Effector memory CD4-positive, alpha-beta T cell (primary cell): ENCODE data around the gene CCN2.
A peak's percentile ranks its signal among the peaks of the same experiment; 100 is the strongest.

Source experiments
- DNase-seq, 3 donors: peaks; one replicate each; pipeline ENCODE4 v3.0.0-alpha.2; 2020
- H3K27ac ChIP-seq: 2 replicates; pipeline ENCODE4 v1.7.0; 2013; ENCODE audit warnings: mild to moderate bottlenecking, low read length, moderate library complexity; ENCODE audit not compliant: insufficient read depth, poor library complexity, severe bottlenecking
- H3K27me3 ChIP-seq: replicated peaks from 2 replicates; pipeline ENCODE4 v1.7.0; 2013; ENCODE audit warnings: mild to moderate bottlenecking, low read length; ENCODE audit not compliant: insufficient read depth, control insufficient read depth, poor library complexity, severe bottlenecking
- H3K36me3 ChIP-seq: 2 replicates; pipeline ENCODE4 v1.7.0; 2013; ENCODE audit warnings: mild to moderate bottlenecking, low read length, moderate library complexity; ENCODE audit not compliant: control insufficient read depth, insufficient read depth
- H3K4me1 ChIP-seq: 2 replicates; pipeline ENCODE4 v1.7.0; 2013; ENCODE audit warnings: low read length, mild to moderate bottlenecking; ENCODE audit not compliant: control insufficient read depth, insufficient read depth, poor library complexity, severe bottlenecking
- H3K4me3 ChIP-seq: 2 replicates; pipeline ENCODE4 v1.7.0; 2013; ENCODE audit warnings: low read length, low read depth, mild to moderate bottlenecking; ENCODE audit not compliant: insufficient read depth, poor library complexity, severe bottlenecking
- H3K9me3 ChIP-seq: 2 replicates; pipeline ENCODE4 v1.7.0; 2013; ENCODE audit warnings: mild to moderate bottlenecking, low read length, moderate library complexity; ENCODE audit not compliant: control insufficient read depth
- total RNA-seq, 3 donors: gene quantifications; one replicate each; lab custom pipeline; 2026; lab: John Stamatoyannopoulos, UW

CCN2 gene, protein sequence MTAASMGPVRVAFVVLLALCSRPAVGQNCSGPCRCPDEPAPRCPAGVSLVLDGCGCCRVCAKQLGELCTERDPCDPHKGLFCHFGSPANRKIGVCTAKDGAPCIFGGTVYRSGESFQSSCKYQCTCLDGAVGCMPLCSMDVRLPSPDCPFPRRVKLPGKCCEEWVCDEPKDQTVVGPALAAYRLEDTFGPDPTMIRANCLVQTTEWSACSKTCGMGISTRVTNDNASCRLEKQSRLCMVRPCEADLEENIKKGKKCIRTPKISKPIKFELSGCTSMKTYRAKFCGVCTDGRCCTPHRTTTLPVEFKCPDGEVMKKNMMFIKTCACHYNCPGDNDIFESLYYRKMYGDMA
- 0 reads per million in 3 donors for total RNA-seq

DNA sequence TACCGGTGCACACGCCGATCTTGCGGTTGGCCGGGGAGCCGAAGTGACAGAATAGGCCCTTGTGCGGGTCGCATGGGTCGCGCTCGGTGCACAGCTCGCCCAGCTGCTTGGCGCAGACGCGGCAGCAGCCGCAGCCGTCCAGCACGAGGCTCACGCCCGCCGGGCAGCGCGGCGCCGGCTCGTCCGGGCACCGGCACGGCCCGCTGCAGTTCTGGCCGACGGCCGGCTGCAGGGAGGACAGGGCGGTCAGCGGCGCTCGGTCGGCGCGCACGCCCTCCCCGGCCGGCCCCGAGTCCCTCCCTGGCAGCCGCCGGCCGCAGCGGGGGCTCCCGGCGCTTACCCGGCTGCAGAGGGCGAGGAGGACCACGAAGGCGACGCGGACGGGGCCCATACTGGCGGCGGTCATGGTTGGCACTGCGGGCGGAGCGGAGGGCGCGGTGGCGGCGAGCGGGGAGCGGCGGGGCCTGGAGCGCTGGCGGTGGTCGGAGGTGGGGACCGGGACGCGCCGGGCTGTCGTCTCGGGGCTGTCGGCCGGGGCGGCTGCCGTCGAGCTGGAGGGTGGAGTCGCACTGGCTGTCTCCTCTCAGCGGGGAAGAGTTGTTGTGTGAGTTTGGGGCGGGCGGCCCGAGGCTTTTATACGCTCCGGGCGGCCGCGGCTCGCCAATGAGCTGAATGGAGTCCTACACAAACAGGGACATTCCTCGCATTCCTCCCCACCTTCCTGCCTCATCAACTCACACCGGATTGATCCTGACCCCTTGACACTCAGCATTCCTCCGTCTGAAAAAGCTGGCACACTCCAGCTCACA, at the start of gene CCN2:
Gene CCN2, minus strand, starts transcription at position 606 of the 809 bp plus-strand sequence. Its CDS starts 200 bp downstream, at position 406.
- DNase-seq, result no peak
- H3K36me3 ChIP-seq, result no peaks in the 10 kb centered on the region
- H3K9me3 ChIP-seq, result no peaks in the 10 kb centered on the region
- H3K4me1 ChIP-seq, result peaks cover 3% of the 10 kb centered on the region
- H3K27me3 ChIP-seq, result peaks cover 18% of the 10 kb centered on the region
- no peak within 1 kb of the TSS for H3K27ac ChIP-seq
- peak within 1 kb of the TSS; percentile 41 for H3K4me3 ChIP-seq

DNA sequence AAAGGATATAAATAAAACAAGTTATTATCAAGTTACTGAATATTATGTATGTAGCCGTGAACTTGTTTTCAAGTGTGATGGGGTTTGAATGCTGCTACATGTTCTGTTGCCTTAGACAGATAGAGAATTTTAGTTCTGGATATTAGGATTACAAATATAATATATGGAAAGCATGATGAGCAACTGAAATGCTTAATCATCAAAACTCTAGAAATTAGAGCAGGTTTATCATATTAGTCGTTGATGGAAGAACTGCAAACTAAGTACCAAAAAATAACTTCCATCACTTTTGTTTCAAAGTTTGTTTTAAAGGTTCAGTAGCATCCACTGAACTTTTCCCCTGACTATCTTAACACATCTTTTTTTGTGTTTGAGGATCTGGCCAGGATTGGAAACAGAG, 49.1 kb upstream of the CCN2 start:
- no peak for DNase-seq

DNA sequence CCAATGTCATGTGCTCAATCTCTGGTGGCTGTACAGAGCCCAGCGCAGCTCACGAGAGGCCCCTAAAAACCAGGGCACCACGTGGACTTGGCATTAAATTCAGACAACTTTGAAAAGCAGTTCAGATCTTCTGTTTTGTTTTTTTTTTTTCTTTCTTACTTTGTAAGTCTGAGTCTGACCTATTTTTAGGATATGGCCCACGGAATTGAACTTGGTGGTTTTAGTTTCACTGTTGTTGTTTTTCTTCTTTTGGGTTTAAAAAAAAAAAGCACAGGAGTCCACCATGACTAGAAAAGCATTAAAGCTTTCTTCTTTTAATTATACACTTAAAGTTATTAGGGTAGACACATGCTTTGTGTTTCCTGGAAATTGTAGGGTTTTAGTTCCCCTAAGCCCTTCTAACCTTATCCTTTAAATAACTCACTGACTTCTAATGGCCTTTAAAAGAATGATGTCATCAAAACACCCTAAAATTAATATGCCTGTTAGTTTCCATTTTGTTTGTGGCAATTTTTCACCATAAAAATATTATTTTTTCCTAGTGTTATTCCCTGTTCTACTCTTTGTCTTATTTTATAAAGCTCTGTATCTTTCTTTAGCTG, 48.5 kb upstream of the CCN2 start:
- DNase-seq, result no peak
- no peak overlapping the region for H3K4me3 ChIP-seq
- no peaks in the 10 kb centered on the region for H3K4me1 ChIP-seq
- no peaks in the 10 kb centered on the region for H3K36me3 ChIP-seq
- H3K27me3 ChIP-seq, result no peaks in the 10 kb centered on the region
- no peaks in the 10 kb centered on the region for H3K9me3 ChIP-seq
- H3K27ac ChIP-seq, result no peak overlapping the region

More for the DNA sequence above, 49.1 kb upstream of the CCN2 start:
- no peak overlapping the region for H3K4me3 ChIP-seq
- no peak overlapping the region for H3K27ac ChIP-seq
- H3K27me3 ChIP-seq, result no peaks in the 10 kb centered on the region
- H3K36me3 ChIP-seq, result no peaks in the 10 kb centered on the region
- H3K4me1 ChIP-seq, result no peaks in the 10 kb centered on the region
- H3K9me3 ChIP-seq, result no peaks in the 10 kb centered on the region

DNA sequence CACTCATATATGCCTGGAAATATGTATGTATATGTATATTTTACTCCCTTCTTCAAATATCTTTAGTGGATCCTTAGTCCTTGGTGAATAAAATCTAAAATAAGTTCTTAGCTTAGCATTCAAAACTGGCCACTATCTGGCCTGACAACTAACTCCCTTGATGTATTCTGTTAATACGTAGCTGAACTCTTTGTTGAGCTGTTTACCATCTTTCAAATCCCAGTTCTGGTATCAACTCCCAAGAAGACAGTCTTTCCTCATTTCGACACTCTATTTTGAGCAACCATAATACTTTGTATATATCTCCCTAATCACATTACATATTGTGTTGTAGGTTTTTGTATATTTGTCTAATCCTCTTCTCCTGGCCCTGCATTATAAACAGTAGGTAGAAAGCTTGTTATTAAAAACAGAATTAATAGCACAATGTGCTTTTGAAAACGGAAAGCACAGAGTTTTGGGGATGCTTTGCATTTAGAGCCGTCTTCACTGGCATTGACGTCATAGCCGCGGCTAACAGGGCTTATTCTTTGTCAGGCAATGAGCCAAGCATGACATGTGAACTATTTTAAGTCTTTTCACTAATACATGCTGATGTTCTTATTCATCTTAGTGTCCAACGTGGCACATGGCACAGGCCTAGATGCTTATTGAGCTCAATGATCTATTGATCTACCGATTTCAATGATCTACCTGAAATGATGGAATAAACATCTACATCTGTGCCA, 47.2 kb upstream of the CCN2 start:
- H3K27ac ChIP-seq, result no peak overlapping the region
- H3K4me3 ChIP-seq, result no peak overlapping the region
- H3K4me1 ChIP-seq, result no peaks in the 10 kb centered on the region
- no peaks in the 10 kb centered on the region for H3K36me3 ChIP-seq
- DNase-seq, result no peak
- H3K27me3 ChIP-seq, result no peaks in the 10 kb centered on the region
- H3K9me3 ChIP-seq, result no peaks in the 10 kb centered on the region

DNA sequence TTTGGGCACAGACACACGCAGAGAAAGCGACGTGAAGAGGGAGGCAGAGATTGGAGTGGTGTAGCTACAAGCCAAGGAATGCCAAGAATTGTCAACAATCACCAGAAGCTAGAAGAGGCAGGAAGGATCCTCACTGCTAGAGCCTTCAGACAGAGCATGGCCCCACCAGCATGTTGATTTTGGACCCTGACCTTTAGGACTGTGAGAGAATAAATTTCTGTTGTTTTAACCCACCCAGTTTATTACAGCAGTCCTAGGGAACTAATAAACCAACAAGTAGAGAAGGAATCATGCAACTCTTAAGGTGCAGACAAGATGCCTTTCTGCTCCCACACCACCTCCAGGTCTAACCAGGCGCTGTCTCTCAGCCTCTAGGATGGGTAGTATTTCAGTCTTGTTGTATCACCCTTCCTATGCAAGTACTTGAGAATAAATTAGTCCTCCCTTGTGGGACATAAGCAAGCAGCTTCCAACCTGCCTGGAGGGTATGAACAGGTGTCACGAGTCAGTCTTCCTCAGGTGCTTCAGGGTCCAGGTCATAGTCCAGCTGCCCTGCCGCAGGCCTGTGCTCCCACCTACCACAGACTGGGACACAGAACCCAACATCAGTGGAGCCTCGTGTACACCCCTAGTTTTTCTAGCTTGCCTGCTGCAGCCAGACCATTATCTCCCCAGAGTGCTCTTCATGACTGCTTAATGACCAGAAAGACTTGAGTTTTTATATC, 46.4 kb upstream of the CCN2 start:
- H3K27ac ChIP-seq, result no peak overlapping the region
- H3K27me3 ChIP-seq, result no peaks in the 10 kb centered on the region
- DNase-seq, result no peak
- no peak overlapping the region for H3K4me3 ChIP-seq
- H3K9me3 ChIP-seq, result no peaks in the 10 kb centered on the region
- H3K36me3 ChIP-seq, result no peaks in the 10 kb centered on the region
- no peaks in the 10 kb centered on the region for H3K4me1 ChIP-seq

GRCh38 chr6:131995917-131996316, 44.7 kb upstream of the CCN2 start:
- H3K4me1 ChIP-seq, result no peaks in the 10 kb centered on the region
- DNase-seq, result no peak
- H3K27ac ChIP-seq, result no peak overlapping the region
- H3K9me3 ChIP-seq, result no peaks in the 10 kb centered on the region
- no peak overlapping the region for H3K4me3 ChIP-seq
- no peaks in the 10 kb centered on the region for H3K36me3 ChIP-seq
- no peaks in the 10 kb centered on the region for H3K27me3 ChIP-seq

- Histone ChIP-seq H3K27ac (no peak overlapping the region), H3K27me3 (no peaks in the 10 kb centered on the region), H3K4me3 (no peak overlapping the region), H3K4me1 (no peaks in the 10 kb centered on the region), H3K9me3 (no peaks in the 10 kb centered on the region), H3K36me3 (no peaks in the 10 kb centered on the region)
- DNase-seq, result no peak
Measured at GRCh38 chr6:131992557-131992956, 41.4 kb upstream of the CCN2 start.

- no peaks in the 10 kb centered on the region for H3K27me3 ChIP-seq
- H3K4me3 ChIP-seq, result no peak overlapping the region
- no peak for DNase-seq
- H3K36me3 ChIP-seq, result no peaks in the 10 kb centered on the region
- H3K4me1 ChIP-seq, result no peaks in the 10 kb centered on the region
- H3K9me3 ChIP-seq, result no peaks in the 10 kb centered on the region
- H3K27ac ChIP-seq, result no peak overlapping the region
Measured at GRCh38 chr6:131989036-131989435, 37.9 kb upstream of the CCN2 start.

DNA sequence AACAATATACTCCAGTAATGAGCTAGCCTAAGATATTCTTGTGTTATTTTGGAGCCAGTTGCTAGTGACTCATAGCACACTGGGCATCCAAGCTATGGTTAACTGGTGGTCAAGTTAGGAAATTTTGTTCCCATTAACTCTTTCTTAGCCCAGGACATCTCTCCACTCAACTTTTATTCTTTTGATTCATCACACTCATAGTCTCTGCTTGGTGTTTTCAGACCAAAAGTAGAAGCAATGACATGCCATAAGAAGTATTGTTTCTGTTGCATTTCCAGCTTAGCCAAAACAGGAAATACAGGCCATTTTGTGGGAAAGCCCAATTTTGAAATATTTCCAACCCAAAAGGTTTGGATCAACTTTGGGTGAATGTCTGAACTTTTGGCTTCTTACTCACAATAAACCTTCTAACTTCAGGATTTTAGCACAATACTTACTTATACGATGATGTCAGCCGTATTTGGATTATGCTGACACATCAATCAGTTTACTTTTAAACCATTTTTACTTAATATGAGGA, 31.6 kb upstream of the CCN2 start:
- DNase-seq, result no peak
- no peaks in the 10 kb centered on the region for H3K36me3 ChIP-seq
- H3K4me1 ChIP-seq, result no peaks in the 10 kb centered on the region
- no peak overlapping the region for H3K27ac ChIP-seq
- H3K4me3 ChIP-seq, result no peak overlapping the region
- no peaks in the 10 kb centered on the region for H3K27me3 ChIP-seq
- no peaks in the 10 kb centered on the region for H3K9me3 ChIP-seq
